GM19099 (cell line): ENCODE measurements around the gene MAML2.

ENCODE experiments used
- POLR2A ChIP-seq: IDR thresholded peaks from 3 replicates; pipeline ENCODE4 v1.6.1; 2011; ENCODE audit warnings: low read depth; ENCODE audit not compliant: insufficient read length; ENCODE audit errors: extremely low read depth

MAML2 gene

DNA sequence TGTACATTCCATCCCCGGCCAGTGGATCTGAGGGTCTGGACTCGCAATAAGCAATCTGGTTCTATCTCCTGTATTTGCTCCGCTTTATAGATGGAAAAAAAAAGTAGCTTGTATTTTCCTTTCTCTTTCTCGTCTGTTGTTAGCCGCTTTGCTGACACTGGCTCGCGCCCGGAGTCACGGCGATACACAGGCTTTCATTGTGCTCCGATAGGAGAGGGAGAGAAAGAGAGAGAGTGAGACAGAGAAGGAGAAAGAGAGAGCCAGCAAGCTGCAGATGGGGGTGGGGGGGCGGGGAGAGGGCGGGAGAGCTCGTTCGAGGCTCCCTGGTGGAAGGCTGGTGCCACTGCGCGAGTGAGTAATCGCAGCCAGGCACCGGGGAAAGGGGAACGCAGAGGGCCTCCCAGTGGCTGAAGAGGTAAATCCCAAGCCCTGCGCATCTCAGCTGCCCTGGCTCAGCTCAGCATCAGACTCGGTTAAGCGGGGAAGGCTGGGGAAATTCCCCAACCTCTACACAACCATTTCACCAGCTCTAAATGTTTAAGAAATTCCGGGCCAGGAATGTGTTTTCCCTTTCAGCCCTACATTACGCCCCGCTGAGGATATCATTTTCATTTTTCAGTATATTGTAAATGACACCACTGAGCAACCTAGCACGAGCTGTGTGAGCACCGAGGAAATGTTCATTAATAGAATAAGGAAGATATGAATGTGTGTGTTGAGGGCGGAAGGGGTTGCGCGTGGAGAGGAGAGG, at the start of gene MAML2:
MAML2 (minus strand) TSS at position 235 of the 751 bp plus-strand sequence. CDS start 1,300 bp downstream, outside the sequence.
- TF ChIP-seq POLR2A: peak; percentile 27

DNA sequence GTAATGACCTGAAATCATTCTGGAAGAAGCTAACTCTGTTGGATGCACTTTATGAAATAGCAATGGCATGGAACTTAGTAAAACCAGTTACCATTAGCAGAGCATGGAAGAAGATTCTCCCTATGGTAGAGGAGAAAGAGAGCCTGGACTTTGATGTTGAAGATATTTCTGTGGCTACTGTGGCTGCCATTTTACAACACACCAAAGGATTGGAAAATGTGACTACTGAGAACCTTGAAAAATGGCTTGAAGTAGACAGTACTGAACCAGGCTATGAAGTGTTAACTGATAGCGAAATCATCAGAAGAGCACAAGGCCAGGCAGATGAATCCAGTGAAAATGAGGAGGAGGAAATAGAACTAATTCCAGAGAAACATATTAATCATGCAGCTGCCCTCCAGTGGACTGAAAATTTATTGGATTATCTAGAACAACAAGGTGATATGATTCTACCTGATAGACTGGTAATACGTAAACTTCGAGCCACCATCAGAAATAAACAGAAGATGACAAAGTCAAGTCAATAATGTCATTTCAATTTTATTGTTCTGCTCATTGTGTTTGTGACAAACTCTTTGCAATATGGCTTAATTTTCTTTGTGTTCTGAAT, 48.8 kb upstream of the MAML2 start:
- TF ChIP-seq POLR2A: no peak

DNA sequence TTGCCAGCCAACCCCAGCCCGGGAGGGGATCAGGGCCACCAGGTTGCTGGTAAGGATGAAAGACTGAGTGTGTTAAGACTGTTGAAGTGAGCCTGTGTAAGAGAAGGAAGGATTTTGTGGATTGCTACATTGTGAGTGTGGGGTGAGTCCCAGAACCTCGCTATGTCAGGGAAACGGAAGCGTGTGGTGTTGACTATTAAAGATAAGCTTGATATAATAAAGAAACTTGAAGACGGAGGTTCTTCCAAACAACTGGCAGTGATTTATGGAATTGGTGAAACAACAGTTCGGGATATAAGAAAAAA, 47.4 kb upstream of the MAML2 start:
- no peak for TF ChIP-seq POLR2A

DNA sequence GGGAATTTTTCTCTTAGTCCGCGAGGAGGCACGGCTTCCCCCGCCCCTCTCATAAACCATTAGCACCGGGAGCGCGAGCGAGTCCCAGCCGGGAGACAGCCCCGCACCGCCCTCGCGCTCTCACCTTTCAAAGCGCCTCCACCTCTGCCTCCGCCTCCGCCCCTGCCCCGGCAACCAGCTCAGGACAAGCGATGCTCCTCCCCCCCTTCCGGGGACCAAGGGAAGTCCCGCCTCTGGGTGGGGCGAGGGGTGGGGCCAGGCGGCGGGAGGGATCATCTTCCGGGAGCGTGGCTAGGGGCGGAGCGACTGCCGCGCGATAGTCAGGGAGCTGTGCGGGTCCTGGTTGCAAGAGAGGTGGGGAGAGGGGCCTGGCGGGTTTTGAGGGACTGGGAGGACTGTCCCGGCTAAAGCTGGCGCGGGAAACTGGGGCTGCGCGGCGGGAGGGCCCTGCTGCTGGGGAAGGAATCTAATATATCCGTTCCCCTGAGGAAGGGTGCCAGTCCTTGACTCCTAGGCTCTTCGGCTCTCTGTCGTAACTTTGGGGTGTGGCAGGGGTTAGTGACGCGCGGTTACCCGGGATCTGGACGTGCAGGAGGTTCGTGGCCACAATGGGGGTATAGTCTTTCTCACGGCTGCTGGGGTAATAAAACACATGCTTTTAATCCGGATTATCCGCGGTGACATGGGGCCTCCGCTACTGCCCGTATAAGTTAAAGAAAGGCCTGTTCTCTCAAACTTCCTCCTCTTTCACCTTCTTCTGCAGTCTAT, 46.9 kb upstream of the MAML2 start, which contains the start of the genes CCDC82 and JRKL:
CCDC82 (minus strand) TSS at position 193 of the 768 bp plus-strand sequence. CDS start 5,165 bp downstream, outside the sequence.
JRKL (plus strand) TSS at position 294 of the 768 bp plus-strand sequence. CDS start 637 bp downstream, outside the sequence.
- TF ChIP-seq POLR2A: peak; percentile 79

DNA sequence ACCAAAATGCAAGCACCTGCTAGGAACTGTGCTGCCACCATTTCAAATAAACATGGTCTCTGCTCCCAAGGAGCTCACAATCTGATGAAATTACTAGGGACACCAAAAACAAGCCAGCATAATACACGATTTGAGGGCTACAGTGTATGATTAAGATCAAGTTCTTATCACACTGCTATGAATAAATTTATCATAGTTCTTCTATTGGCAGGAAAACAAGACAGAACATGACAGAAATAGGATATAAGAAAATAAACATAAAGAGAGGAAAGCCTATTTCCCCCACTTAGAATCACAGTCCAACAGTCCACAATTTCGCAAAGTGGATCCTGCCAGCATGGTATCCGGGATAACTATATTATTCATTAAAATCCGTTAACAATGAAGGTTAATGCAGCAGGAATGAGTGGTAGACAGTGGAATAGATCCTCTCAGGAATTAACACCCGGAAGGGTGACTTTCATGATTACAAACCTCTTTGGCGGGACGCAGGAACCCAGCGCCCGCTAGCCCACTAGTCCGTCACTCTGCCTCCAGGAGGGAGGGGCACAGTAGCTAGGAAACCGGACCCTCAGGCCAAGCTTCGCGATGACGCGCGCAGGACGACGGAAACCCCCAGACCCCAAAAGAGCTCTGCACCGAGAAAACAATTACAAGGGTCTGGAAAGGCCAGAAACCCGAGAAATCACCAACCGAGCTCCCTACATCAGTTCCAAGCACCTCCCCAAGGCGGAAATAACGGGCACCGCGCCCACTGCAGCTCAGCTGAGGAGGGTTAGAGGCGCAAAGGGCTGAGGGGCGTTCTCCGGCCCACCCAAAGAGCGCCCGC, 46.1 kb upstream of the MAML2 start:
- no peak for TF ChIP-seq POLR2A

DNA sequence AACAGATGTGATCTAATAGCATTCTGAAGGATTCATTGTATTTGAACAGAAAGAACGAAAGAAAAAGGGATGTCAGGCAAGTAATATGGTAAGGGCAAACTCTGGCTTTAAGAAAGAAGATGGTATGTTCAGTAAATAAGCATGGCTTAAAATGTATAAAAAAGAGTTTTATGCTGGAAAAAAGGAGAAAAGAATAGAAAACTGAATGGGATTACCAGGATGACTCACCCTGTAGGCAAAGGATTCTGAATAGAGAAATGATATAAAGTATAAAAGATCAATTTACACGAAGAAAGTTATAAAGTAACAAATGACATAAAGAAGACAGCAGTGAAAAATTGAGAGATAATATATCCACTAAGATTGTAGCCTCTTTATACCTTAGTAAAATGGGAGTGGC, 42.2 kb upstream of the MAML2 start:
- TF ChIP-seq POLR2A: no peak

DNA sequence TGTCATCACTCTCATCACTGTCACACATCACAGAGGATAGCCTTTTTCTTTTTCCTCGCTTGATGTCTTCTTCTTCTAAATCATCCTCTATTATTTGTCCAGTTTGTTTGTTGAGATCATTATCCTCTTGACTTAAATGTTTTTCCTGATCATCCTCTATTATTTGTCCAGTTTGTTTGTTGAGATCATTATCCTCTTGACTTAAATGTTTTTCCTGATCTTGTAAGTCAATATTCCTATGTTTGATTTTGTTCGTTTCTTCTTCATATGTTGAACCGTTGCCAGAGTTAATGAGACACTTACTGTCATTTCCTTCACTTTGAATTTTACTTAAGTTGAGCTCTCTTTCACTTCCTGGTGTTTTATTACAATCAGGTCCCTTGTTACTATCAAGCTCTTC, 41.2 kb upstream of the MAML2 start:
- no peak for TF ChIP-seq POLR2A

DNA sequence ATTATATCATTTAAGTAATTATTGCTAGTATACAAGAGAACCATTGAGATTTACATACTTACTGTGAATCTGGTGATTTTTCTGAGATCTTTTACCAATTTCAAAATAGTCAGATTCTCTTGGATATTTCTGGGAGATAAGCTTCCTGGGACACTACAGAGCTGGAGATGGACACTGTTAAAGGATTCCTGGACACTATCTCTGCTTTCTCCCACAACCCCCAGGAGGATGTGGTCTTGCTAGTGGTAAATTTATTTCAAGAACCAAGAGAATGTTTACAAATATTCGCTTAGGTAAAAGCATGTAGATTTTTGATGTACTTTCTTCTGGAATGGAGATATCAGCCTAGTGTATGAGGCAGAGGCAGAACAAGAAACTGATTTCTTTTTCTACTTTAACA, 33.8 kb upstream of the MAML2 start:
- no peak for TF ChIP-seq POLR2A

DNA sequence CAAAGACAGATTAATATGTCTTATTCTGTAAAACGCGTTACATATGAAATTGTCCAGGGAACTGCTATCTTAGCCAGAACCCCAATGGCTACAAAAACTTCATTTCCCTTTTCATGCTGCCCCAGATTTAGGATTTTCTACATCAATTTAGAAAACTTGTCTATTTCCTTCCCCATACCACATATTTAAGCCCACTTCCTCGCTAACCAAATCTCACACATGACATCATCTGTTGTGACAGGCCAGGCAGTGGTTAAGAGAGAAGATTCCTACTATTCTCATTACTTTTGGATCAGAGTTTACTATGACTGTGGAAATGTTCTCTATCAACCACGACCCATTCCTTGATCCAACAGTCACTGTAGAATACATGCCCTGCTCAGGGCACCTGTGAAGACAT, 30.8 kb upstream of the MAML2 start:
- TF ChIP-seq POLR2A: no peak

DNA sequence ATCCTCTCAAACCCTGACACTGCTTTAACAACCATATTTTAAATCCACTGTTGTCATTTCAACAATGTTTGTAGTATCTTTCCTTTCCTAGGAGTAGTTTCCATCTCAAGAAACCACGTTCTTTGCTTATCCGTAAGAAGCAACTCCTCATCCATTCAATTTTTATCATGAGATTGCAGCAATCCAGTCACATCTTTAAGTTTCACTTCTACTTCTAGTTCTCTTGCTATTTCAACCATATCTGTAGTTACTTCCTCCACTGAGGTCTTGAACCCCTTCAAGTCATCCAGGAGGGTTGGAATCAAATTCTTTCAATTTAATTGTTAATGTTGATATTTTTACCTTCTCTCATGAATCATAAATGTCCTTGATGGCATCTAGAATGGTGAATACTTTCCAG, 24.3 kb upstream of the MAML2 start:
- no peak for TF ChIP-seq POLR2A

DNA sequence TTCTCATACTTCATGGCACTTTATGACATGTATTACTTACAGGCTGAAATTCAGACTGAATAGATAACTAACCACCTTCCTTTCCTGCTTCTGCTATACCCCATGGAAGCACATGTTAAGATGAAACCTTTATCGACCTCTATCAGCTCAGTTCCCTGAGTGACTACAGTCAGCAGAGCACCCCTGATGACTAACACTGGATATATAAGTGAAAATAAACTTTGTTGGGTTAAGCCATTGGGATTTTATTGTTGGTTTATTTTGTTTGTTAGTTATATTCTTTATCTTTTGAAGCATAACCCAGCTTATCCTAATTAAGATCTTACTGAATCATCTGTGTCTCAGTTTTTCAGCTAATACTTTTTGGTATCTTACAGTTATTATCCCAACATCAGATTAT, 23.0 kb upstream of the MAML2 start:
- no peak for TF ChIP-seq POLR2A

DNA sequence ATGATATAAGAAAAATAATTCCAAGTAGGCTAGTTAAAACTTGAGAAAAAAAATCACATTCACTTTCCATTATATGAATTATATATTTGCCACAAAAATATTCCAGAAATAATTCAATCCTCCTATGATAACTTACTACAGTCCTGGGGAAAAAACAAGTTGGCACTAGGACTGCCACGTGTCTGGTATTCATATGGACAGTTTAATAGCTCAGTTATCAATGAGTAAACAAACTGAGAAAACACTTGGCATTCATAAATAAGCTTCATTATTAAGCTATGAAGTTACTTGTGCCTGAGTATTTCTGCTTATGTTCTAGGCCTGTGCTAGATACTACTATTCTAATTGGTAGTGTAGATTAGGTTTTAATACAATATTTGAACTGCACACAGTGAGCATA, 22.5 kb upstream of the MAML2 start:
- TF ChIP-seq POLR2A: no peak

DNA sequence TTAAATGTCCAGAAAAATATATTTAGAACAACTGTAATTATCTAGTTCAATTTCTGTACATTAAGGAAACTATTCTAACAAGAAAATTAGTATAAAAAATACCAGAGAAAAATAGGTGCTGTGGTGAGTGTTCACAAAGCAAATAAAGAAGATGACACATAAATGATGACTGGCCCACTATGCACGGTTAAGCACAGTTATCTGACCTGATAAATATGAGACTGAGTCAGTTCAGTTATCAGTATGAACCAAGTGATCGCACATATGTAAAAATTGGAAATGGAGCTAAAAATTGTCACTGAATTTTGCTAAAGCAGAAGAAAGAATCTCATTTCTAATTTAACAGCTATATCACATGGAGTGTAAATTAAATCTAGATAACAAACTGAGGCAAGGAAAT, 18.8 kb upstream of the MAML2 start:
- no peak for TF ChIP-seq POLR2A

DNA sequence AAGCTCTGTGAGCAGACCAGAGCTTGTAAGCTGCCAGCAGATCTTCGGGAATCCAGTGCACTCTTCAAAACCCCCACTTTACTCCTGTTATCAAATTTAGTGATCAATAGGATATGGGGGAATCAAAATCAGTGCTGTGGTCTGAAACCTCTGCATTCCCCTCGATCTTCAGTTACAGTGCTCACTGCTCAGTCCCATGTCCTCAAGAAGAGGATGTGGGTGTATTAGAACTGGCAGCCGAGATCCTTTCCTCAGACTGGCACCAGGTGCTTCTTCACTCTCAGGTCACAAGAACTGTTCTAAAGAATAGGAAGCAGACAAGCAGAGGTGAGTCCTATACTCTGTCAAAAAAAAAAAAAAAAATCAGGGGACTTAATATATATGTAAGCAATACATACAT, 15.3 kb upstream of the MAML2 start:
- TF ChIP-seq POLR2A: no peak

DNA sequence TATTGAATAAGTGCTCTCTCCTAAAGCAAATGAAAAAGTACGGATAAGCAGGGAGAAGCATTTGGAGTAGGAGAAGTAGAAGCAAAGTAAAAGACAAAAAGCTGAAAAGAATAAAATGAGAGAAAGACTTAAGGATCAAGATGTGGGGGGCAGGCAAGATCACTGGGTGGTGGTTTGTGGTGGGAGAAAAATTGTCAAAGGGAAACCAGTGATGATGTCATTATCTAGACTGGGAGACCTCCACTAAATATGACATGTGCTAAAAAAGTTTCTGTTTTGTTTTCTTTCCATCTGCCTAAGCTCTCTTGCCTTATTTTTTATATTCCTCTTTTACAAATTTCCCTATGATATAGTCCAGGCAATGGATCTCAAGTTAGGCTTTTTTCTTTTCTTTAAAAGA, 14.8 kb upstream of the MAML2 start:
- no peak for TF ChIP-seq POLR2A
